Activated CD8-positive, alpha-beta memory T cell treated with anti-CD3 and anti-CD28 coated beads for 4 hours (primary cell): Measurements from ENCODE around the gene C1QTNF9.
"Not testable (repeated sequence)": the region's sequence is repeated elsewhere in the genome, so short reads cannot be mapped to it uniquely, and the experiment has no call there.

Experiments used
- DNase-seq, 2 donors: peaks; one replicate each; pipeline ENCODE4 v3.0.0-alpha.2; 2020; ENCODE audit warnings: low read depth in 2 of 2

C1QTNF9 gene

DNA sequence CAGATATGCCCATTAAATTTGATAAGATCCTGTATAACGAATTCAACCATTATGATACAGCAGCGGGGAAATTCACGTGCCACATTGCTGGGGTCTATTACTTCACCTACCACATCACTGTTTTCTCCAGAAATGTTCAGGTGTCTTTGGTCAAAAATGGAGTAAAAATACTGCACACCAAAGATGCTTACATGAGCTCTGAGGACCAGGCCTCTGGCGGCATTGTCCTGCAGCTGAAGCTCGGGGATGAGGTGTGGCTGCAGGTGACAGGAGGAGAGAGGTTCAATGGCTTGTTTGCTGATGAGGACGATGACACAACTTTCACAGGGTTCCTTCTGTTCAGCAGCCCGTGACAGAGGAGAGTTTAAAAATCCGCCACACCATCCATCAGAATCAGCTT is 12.0 kb downstream of the C1QTNF9 start:
- DNase-seq, result not testable (repeated sequence)

DNA sequence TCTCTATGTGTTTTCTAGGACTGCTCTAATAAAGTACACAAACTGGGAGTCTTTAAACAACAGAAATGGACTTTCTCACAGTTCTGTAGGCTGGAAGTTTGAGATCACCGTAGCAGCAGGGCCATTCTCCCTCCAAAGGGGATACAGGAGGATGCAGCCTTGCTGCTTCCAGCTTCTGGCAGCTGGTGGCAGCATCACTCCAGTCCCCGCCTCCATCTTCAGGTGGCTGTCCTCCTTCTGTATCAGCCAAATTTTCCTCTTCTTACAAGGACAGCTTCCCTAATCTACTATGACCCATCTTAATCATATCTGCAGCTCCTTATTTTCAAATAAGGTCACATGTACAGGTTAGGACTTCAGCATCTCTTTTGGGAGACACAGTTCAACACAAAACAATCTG is 13.1 kb downstream of the C1QTNF9 start:
- DNase-seq, result not testable (repeated sequence)

DNA sequence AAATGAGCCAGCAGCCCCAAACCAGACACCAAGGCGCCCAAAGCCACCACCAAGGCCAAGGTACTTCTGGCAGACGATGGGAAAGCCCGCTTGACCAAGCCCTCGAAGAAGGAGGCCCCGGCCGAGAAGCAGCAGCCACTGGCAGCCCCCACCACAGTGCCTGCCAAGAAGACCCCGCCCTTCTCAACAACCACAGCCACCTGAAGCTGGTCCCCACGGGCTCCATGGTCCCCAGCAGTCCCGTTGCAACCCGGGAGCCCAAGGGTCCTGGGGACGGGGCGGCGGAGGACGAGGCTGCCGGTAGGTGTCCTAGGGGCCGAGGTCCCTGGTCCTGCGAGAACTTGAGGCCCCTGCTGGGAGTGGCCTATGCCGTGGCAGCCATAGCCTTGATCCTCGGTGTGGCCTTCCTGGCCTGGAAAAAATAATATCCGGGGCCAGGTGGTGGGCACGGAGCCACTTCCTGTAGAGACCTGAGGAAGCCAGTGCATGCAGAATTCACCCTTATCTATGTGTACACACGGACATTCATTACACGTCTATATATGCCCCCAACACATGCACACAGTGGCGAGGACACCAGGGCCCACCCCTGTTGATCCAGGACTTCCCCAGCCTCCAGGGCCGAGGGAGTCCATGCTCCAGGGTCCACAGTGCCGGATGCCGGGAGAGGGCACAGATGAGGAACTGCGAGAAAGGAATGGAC is 13.8 kb downstream of the C1QTNF9 start:
- DNase-seq, result no peak

DNA sequence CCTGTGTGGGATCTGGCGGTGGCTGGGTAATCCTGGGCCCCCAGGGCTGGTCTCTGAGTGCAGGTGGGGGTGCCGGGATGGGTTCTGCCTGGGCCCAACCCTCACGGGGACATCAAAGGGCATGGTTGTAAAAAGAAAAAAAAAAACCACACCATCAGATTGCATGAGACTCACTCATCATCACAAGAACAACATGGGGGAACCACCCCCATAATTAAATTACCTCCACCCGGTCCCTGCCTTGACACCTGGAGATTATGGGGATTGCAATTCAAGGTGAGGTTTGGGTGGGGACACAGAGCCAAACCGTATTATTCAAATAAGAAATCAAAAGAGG is 14.3 kb downstream of the C1QTNF9 start:
- no peak for DNase-seq

DNA sequence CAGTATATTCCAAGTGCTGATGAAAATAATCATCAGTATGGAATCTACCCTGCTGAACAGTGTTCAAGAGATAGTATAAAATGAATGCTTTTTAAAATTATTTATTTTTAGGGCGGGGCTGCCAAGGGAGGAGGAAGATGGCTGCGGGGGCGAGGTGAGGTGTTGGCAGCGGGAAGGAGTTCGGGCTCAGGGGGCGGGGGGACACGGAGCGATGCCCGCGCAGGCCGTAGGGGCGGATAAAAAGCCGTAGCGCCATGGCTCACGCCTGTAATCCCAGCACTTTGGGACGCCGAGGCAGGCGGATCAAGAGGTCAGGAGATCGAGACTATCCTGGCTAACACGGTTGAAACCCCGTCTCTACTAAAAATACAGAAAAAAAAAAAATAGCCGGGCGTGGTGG is 18.2 kb downstream of the C1QTNF9 start:
- DNase-seq, result not testable (repeated sequence)

DNA sequence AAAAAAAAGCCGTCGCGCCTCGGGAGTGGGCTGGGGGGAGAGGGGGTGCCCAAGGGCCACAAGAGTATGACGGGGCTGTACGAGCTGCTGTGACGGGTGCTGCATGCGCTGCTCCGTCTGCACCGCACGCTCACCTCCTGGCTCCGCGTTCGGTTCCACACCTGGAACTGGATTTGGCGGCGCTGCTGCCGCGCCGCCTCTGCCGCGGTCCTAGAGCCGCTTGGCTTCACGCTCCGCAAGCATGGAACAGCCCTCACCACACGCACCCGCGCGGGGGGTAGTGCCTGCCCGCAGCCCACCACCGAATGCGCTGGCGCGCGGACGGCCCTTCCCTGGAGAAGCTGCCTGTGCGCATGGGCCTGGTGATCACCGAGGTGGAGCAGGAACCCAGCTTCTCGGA is 18.8 kb downstream of the C1QTNF9 start:
- DNase-seq, result no peak

DNA sequence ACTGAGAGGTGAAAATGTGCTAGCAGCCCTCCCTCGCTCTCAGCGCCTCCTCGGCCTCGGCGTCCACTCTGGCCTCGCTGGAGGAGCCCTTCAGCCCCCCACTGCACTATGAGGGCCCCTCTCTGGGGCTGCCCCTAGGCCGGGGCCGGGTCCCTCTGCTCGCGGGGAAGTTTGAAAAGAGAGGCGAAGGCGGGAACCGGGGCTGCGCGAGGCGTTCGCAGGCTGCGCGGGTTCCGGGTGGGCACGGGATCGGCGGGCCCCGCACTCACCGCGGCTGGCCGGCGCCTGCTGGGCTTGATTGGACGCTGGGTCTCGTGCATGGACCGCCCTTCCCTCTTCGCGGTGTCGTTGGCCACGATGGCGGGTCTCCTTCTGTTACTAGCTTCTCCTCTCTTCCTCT is 29.3 kb downstream of the C1QTNF9 start:
- no peak for DNase-seq

DNA sequence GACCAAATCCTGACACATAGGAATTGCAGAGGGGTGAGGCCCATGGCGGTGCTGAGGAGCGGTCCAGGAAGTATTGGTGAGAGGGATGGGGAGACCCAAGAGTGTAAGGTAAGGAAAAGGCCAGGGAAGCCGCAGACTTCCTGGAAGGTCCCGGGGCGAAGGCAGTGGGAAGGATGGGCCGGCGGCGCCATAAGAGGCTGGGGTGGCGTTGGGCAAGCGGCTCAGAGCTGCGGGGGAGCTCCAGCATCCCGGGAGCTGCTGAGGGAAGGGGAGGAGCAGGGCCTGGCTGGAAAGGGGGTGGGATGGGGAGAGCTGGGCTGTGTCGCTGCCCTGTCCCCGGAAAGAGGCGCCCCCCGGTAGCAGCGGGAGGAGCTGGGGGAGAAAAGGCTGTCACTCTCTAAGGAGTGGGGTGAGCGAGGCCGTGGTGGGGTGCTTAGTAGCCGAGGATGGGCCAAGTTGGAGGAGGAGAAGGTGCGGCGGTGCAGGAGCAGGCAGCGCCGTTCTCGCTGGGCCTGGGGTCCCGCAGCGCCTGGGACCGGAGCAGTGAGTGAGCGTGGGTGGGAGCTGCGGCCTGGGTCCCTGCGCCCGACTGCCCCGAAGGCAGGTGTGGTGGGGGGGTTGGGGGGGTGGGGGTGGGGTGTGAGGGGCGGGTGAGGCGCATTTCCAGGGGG is 30.7 kb downstream of the C1QTNF9 start:
- DNase-seq, result no peak

DNA sequence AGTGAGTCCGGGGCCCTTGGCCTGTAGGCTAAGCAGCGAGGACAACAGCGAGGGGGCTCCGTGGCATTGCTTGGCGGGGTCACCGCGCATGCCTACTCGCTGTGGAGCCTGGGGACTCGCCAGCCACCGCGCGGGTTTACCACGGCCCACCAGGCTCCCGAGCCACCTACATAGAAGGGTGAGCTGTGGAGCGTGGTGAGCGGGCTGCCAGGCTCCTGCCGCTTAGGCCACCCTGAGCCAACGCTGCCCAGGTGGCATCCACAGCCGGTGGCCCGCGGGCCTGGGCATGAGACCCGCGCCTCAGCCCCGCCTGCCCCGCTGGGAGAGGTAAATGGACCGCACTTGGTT is 31.2 kb downstream of the C1QTNF9 start:
- DNase-seq, result no peak

DNA sequence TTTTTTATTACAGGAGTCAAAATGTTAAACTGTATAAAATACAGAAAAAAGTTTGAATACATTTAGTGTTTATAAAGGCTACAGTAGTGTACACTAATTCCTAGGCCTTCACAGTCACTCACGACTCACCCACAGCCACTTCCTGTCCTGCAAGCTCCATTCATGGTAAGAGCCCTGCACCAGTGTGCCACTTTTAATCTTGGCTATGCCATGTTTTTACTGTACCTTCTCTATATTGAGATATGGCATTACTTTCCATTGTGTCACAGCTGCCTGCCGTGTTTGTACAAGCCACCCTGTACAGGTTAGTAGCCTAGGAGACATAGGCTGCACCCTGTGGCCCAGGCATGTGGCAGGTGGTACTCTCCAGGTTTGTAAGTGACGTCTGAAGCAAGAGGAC is 32.1 kb downstream of the C1QTNF9 start:
- DNase-seq, result no peak

DNA sequence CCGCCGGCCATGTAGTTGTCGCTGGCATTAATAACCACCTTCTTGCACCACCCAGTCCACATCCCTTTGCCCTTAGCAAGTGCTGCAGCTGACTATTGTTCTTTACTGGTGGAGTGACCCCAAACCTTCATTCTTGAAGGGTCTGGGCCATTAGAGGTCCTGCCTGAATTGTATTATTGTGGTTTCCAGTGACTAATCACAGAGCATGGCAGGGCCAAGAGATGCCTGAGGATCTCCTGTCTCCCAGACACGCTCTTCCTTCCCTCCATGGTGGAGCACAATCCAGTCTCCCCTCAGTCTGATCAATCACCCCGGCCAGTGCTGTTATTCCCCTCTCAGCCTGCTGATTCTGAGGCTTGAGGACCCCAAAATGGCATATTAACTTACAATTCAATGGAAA is 39.0 kb downstream of the C1QTNF9 start:
- no peak for DNase-seq

DNA sequence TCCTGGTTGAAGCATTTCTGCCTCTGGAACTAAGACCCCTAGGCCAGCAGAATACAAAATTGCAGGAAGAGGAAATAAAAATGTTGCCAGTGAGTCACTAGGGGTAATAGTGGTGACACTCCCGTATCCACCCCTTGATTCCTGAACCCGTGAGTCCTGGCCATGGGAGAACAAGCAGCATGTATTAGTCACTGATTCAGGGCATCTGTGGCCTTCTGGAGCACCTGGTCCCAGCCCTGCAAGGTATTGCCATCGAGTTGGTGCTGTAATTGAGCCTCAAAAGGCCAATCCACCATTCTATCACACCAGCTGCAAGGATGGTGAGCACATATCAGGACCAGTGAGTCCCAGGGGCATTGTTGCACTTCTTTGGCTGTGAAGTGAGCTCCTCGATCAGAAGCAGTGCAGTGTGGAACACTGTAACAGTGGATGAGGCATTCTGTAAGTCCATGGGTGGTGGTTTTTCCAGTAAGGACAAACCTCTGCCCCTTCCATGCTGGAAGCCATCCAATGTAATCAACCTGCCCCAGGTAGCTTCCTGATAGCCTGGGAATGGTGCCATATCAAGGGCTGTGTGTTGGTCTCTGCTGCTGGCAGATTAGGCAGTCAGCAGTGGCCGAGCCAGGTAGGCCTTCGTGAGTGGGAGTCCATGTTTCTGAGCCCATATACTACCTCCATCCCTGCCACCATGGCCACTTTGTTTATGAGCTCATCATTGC is 39.6 kb downstream of the C1QTNF9 start:
- DNase-seq, result no peak

DNA sequence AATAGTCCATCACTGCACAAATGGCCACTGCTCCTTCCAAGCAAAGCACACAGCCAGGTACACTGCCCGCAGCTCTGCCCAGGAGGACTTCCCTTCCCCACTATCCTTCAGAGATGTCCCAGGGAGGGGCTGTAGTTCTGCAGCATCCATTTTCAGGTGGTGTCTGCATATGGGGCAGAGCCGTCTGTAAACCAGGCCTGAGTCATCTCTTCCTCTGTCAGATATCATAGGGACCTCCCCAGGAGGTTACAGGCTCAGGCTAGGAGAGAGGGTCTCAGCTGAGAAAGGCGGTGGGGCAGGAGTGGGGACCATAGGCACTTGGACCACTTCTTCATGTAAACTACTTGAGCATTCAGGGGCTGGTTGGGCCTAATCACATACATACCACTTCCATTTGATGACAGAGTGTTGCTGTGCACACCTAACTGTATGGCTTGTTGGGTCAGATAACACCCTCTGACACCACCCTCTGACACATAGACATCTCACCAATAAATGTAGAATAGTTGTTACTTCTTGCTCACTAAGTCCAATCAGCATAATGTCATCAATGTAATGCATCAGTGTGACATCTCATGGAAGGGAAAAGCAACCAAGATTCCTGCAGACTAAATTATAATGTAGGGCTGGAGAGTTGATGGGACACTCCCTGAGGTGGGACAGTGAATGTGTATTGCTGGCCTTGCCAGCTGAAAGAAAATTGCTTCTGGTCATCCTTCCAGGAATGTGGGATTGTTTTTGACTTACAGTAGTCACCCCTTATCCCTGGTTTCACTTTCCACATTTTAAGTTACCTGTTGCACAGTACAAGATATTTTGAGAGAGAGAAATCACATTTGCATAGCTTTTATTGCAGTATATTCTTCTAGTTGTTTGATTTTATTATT is 40.6 kb downstream of the C1QTNF9 start:
- DNase-seq, result not testable (repeated sequence)

DNA sequence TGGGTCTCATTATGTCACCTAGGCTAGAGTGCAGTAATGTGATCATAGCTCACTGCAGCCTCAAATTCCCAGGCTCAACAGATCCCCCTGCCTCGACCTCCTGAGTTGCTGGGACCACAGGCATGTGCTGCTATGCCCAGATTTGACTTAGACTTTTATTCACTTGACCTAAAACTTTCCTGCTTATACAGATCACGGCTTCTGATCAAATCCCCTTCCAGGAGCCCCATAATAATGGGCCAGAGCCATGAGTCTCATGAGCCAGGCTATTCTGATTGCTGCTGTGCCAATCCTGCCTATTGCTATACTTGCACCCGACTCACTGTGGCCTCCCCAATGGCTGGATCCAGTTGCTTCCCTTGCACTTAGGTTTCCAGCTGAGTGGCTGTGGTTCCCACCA is 42.0 kb downstream of the C1QTNF9 start:
- no peak for DNase-seq

DNA sequence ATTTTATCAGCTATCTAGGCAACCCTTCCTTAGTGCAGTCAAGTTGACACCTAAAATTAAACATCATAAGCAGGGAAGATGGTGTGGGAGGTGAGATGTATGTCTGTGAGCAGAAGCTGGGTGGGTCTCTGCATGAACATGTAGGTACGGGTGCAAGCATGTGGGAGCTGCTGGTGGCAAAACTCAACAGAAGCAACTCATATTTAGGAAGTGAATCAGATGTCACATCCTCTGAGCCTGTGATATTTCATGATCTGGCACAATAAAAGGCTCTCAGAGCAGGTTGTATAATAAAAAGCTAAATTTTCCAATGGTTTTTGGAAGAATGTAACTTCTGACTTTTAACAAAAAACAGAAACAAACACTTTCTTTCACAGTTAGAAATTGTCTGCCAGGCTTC is 44.4 kb downstream of the C1QTNF9 start:
- DNase-seq, result no peak

DNA sequence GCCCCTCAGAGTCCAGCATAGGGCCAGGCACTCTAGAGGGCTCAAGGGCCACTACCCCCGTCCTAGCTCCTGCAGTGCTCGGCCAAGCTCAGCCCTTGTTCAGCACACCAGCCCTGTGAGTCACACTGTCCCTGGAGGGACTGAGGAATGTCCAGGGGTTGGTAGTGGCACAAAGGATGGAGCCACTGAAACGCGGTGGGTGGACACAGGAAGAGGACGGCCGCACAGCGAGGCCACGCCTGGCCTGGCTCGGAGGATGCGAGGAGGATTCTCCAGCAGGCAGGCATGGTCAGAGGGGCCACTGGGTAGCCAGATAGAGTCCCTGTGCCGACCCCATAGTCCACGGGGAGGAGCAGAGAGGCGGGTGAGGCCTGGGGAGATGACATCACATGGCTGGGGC is 45.7 kb downstream of the C1QTNF9 start:
- DNase-seq, result no peak

DNA sequence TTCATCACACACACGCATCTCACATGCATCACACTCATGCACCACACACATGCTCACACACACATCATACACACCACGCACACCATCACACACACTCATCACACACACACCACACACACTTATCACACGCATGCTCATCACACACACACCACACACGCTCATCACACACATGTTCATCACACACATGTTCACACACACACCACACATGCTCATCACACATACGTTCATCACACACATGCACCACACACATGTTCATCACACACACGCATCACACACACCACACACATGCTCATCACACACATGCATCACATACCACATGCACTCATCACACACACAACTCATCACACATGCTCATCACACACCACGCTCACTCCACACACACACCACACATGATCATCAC is 46.9 kb downstream of the C1QTNF9 start:
- DNase-seq, result no peak

DNA sequence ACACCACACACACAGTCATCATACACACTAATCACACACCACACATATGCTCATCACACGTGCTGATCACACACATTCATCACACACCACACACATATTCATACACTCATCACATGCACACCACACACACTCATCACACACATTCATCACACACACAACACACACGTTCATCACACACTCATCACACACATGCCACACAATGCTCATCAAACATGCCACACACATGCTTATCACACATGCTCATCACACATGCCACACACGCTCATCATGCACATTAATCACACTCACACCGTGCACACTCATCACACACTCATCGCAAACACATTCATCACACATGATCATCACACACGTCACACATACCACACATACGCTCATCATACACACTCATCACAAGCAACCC is 47.5 kb downstream of the C1QTNF9 start:
- no peak for DNase-seq

DNA sequence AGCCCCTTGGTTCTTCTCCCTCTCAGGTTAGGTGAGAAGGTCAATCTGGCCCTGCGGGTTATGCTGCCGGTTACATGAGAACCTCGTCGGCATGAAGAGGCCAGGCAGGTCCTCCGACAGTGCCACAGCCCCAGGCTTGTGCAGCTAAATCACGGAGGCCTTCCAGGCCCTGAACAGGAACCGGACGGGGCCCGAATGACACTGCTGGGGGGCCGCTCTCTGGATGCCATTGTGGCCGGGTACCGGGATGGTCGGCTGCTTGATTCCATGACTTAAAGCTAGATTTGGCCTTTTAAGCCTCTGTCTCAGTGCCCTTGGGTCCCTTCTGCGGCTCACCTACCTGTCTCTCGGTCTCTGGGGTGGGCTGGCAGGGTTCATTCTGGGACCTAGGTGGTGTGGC is 48.4 kb downstream of the C1QTNF9 start:
- DNase-seq, result no peak

DNA sequence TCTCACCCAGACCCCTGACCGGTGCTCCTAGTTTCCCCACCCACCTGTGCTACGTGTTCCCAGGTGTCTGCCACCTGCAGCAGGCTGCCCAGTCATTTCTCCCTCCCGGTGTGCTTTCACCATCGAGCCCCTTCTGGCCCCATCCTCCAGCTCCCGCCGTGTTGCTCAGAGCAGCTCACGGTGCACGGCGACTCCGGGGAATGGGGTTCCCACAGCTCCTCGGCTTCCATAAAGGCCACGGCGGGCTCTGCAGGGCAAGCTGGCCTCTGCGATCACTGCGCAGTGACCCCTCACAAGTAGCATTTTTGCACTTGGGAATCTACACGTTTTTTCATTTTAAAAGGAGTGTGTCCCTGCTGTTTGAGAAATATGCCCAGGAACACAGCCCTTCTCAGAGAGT is 49.5 kb downstream of the C1QTNF9 start:
- DNase-seq, result not testable (repeated sequence)

DNA sequence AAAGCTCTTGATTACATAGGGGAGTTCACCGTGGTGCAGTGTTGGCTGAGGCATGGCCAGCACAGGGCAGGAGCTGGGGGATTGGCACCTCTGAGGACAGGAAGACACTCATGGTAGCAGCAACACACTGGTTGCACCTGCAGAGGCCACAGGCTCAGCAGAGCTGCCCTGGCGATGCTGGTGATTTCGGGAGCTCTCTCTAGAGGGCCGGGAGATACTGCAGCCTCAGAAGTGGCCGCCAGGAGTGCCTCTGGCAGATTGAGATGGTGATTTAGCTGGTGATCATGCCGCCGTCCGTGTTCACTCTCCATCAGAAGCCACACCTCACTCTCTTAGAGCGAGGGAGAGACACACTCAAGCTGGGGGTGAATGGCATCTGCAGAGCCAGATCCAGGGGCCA is 49.9 kb downstream of the C1QTNF9 start:
- DNase-seq, result not testable (repeated sequence)

DNA sequence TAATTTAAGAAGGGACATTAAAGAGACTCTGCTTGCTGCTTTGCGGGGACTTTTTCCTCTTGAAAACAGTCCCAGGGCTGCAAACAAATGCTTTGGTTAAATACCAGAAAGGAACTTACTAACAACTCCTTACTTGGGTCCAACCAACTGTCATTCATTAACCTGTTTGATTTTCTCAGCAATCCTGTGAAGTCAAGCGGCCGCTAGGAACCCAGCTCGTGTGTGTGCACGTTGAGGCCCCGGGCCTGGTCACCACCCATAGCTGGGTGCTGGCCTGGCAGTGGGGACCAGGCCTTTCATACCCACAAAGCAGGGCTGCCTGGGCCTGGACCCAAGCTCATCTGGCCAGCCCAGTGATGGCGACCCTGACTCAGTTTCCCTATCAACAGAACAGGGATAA is 50.7 kb downstream of the C1QTNF9 start:
- no peak for DNase-seq
